Astrocyte (in vitro differentiated cells and primary cell): Measurements from ENCODE around the gene FRRS1. TPM values are rescaled to one million over a fixed set of nuclear protein-coding genes. Genes with fewer than 3 reads are reported as not detected.
A peak's percentile ranks its signal among the peaks of the same experiment; 100 is the strongest.

ENCODE experiments used
- DNase-seq: peaks from one replicate; pipeline ENCODE4 v3.0.0-alpha.2; 2010; ENCODE audit warnings: low read depth
- FAIRE-seq: peaks from 2 replicates; lab custom pipeline; 2011; peaks lifted over from hg19 to GRCh38; lab: Jason Lieb, UNC
- H2AFZ ChIP-seq: 2 replicates; pipeline ENCODE4 v1.6.0; 2012; ENCODE audit warnings: low read depth, low read length, inconsistent platforms
- H3K27ac ChIP-seq: 2 replicates; pipeline ENCODE4 v1.5.1; 2011; ENCODE audit warnings: low read depth, low read length, inconsistent platforms
- H3K27me3 ChIP-seq: 2 replicates; pipeline ENCODE4 v1.6.0; 2011; ENCODE audit warnings: low read length, inconsistent platforms; ENCODE audit not compliant: insufficient read depth
- H3K36me3 ChIP-seq: 2 replicates; pipeline ENCODE4 v1.5.1; 2011; ENCODE audit warnings: low read length, inconsistent platforms; ENCODE audit not compliant: insufficient read depth
- H3K4me1 ChIP-seq: 2 replicates; pipeline ENCODE4 v1.5.1; 2011; ENCODE audit warnings: low read length, inconsistent platforms; ENCODE audit not compliant: insufficient read depth
- H3K4me2 ChIP-seq: 2 replicates; pipeline ENCODE4 v1.6.0; 2012; ENCODE audit warnings: low read length, inconsistent platforms
- H3K4me3 ChIP-seq: 2 replicates; pipeline ENCODE4 v1.5.1; 2011; ENCODE audit warnings: low read depth, mild to moderate bottlenecking, low read length, inconsistent platforms; ENCODE audit not compliant: insufficient read depth
- H3K79me2 ChIP-seq: 2 replicates; pipeline ENCODE4 v1.6.0; 2012; ENCODE audit warnings: mild to moderate bottlenecking, low read length, inconsistent platforms; ENCODE audit not compliant: insufficient read depth
- H3K9ac ChIP-seq: 2 replicates; pipeline ENCODE4 v1.6.0; 2012; ENCODE audit warnings: mild to moderate bottlenecking, low read length, inconsistent platforms
- H3K9me3 ChIP-seq: 2 replicates; pipeline ENCODE4 v1.5.1; 2012; ENCODE audit warnings: low read depth, mild to moderate bottlenecking, low read length, inconsistent platforms; ENCODE audit not compliant: insufficient read depth
- H4K20me1 ChIP-seq: 2 replicates; pipeline ENCODE4 v1.6.0; 2012; ENCODE audit warnings: low read length, inconsistent platforms; ENCODE audit not compliant: insufficient read depth
- H3K27ac Mint-ChIP-seq: one replicate; pipeline ENCODE4 v1.8.0; 2021; ENCODE audit warnings: mild to moderate bottlenecking, mixed read lengths; ENCODE audit not compliant: unreplicated experiment
- H3K27me3 Mint-ChIP-seq: one replicate; pipeline ENCODE4 v1.8.0; 2021; ENCODE audit warnings: low read depth, mixed read lengths; ENCODE audit not compliant: unreplicated experiment
- H3K36me3 Mint-ChIP-seq: one replicate; pipeline ENCODE4 v1.8.0; 2021; ENCODE audit warnings: low read depth, mixed read lengths; ENCODE audit not compliant: unreplicated experiment
- H3K4me1 Mint-ChIP-seq: one replicate; pipeline ENCODE4 v1.8.0; 2021; ENCODE audit warnings: low read depth, mixed read lengths; ENCODE audit not compliant: unreplicated experiment
- H3K4me3 Mint-ChIP-seq: one replicate; pipeline ENCODE4 v1.8.0; 2021; ENCODE audit warnings: mild to moderate bottlenecking, moderate library complexity, mixed read lengths; ENCODE audit not compliant: unreplicated experiment
- H3K9me3 Mint-ChIP-seq: one replicate; pipeline ENCODE4 v1.8.0; 2021; ENCODE audit warnings: mild to moderate bottlenecking, mixed read lengths; ENCODE audit not compliant: unreplicated experiment
- CTCF ChIP-seq: IDR thresholded peaks from 2 replicates; pipeline ENCODE4 v1.5.1; 2011; ENCODE audit warnings: low read depth, mild to moderate bottlenecking, inconsistent platforms, low read length, moderate library complexity; ENCODE audit not compliant: insufficient read depth
- EZH2 ChIP-seq: IDR thresholded peaks from 2 replicates; pipeline ENCODE4 v1.6.1; 2012; ENCODE audit warnings: mild to moderate bottlenecking, low read length, inconsistent platforms; ENCODE audit not compliant: insufficient read depth
- total RNA-seq: library from RNA; stranded (reverse); gene quantifications from 2 replicates; pipeline ENCODE4 v1.2.1, GENCODE V29; 2021

The FRRS1 gene
- total RNA-seq, 1 donor from 2014 or later: 4.5 TPM

GRCh38 chr1:99811075-99811474 lies 44.6 kb upstream of the FRRS1 start:
- Mint-ChIP-seq H3K27ac (no peak overlapping the region), H3K4me3 (no peak overlapping the region), H3K9me3 (no peaks in the 10 kb centered on the region), H3K4me1 (no peaks in the 10 kb centered on the region), H3K27me3 (peaks cover 2% of the 10 kb centered on the region), H3K36me3 (no peaks in the 10 kb centered on the region)
- H3K4me2 ChIP-seq: no peak overlapping the region
- DNase-seq (no peak), FAIRE-seq (no peak)
- peaks cover 6% of the 10 kb centered on the region for H3K27me3 ChIP-seq
- H3K79me2 ChIP-seq: no peaks in the 10 kb centered on the region
- no peak overlapping the region for H3K27ac ChIP-seq
- no peak overlapping the region for H3K9ac ChIP-seq
- H4K20me1 ChIP-seq: no peaks in the 10 kb centered on the region
- TF ChIP-seq CTCF: no peak
- TF ChIP-seq EZH2: no peak
- no peaks in the 10 kb centered on the region for H3K9me3 ChIP-seq
- peaks cover 6% of the 10 kb centered on the region for H3K4me1 ChIP-seq
- H3K4me3 ChIP-seq: no peak overlapping the region
- H2AFZ ChIP-seq: no peak overlapping the region
- H3K36me3 ChIP-seq: no peaks in the 10 kb centered on the region

GRCh38 chr1:99808391-99809115 lies 42.1 kb upstream of the FRRS1 start:
- Histone ChIP-seq H3K4me3 (no peak overlapping the region), H3K4me1 (peaks cover 6% of the 10 kb centered on the region), H3K36me3 (no peaks in the 10 kb centered on the region), H3K27me3 (peaks cover 13% of the 10 kb centered on the region), H4K20me1 (no peaks in the 10 kb centered on the region), H2AFZ (peak overlapping the region; percentile 71), H3K9ac (peak overlapping the region; percentile 60), H3K79me2 (no peaks in the 10 kb centered on the region), H3K4me2 (peak overlapping the region; percentile 71), H3K27ac (no peak overlapping the region), H3K9me3 (no peaks in the 10 kb centered on the region)
- no peak overlapping the region for H3K4me3 Mint-ChIP-seq
- peaks cover 5% of the 10 kb centered on the region for H3K27me3 Mint-ChIP-seq
- no peaks in the 10 kb centered on the region for H3K4me1 Mint-ChIP-seq
- FAIRE-seq: peak; percentile 97
- H3K36me3 Mint-ChIP-seq: no peaks in the 10 kb centered on the region
- TF ChIP-seq CTCF: peak; percentile 69
- TF ChIP-seq EZH2: no peak
- DNase-seq: peak; percentile 87
- peak overlapping the region; percentile 85 for H3K27ac Mint-ChIP-seq
- H3K9me3 Mint-ChIP-seq: no peaks in the 10 kb centered on the region

- no peak overlapping the region for H2AFZ ChIP-seq
- TF ChIP-seq CTCF: no peak
- no peak for TF ChIP-seq EZH2
- FAIRE-seq: no peak
Observed at GRCh38 chr1:99806882-99807281, 40.4 kb upstream of the FRRS1 start.

More at GRCh38 chr1:99806882-99807281, 40.4 kb upstream of the FRRS1 start:
- Mint-ChIP-seq H3K4me1 (no peaks in the 10 kb centered on the region), H3K9me3 (no peaks in the 10 kb centered on the region), H3K27me3 (peaks cover 2% of the 10 kb centered on the region), H3K36me3 (no peaks in the 10 kb centered on the region), H3K4me3 (no peak overlapping the region), H3K27ac (no peak overlapping the region)
- Histone ChIP-seq H3K9ac (no peak overlapping the region), H3K4me1 (peaks cover 6% of the 10 kb centered on the region), H3K4me3 (no peak overlapping the region), H3K27ac (no peak overlapping the region), H3K4me2 (no peak overlapping the region), H4K20me1 (no peaks in the 10 kb centered on the region), H3K9me3 (no peaks in the 10 kb centered on the region), H3K36me3 (no peaks in the 10 kb centered on the region), H3K27me3 (peaks cover 13% of the 10 kb centered on the region), H3K79me2 (no peaks in the 10 kb centered on the region)
- no peak for DNase-seq
